OCI-LY1 (cell line): ENCODE results near the gene RYR1.

Experiments
- EZH2 ChIP-seq: fragments of 200-600 bp; sonication (generic), shearing (Covaris generic); IDR thresholded peaks from 2 replicates; pipeline ENCODE4 v1.8.0; 2017; ENCODE audit warnings: borderline replicate concordance, mixed run types, mild to moderate bottlenecking, antibody characterized with exemption, low read length, moderate library complexity, mixed read lengths
- TF ChIP-seq, protein P1 (sequence below): fragments of 200-600 bp; sonication (generic), shearing (Covaris generic); IDR thresholded peaks from 2 replicates; pipeline ENCODE4 v1.5.1; 2017; ENCODE audit warnings: mild to moderate bottlenecking, antibody characterized with exemption, low read length, moderate library complexity, mixed read lengths

DNA sequence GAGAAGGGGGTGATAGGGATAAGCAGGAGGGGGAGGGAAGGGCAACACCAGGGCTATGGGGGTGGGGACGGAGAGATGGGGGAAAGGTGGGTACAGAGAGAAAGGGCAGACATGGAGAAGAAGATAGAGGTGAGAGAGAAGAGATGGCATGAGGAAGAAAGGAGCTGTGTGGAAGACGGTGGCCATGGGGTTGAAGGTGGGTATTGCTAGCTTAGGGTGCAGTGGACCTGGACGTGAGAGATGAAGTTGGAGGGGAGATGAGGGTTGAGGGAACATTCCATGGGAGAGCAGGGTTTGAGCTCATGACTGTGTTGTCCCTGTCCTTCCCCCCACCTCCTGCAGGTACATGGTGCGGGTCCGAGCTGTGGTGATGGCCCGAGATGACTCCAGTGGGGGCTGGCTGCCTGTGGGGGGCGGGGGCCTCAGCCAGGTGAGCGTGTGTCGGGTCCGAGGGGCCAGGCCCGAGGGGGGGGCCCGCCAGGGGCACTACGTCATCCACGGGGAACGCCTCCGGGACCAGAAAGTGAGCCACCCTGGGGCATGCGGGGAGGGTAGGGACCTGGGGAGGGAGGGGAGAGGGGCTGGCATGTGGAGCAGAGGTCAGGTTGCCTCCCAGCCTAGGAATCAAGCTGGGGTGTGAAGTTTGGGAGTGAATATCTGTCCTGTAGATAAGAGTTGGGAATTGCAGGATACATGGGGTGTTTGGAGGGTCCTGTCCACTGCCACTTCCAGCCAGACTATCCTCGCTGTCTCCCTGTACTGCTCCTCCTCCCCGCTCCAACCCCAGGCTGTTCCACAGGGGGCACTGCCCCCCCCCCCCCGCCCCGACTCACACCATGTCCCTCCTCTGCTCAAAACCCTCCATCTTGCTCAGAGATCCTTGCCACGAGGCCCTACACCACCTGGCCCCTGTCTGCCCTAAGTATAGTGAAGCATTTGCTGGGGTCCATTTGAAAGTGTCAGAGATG lies 43.2 kb upstream of the RYR1 start:
- no peak for TF ChIP-seq EZH2
- TF ChIP-seq, protein P1, sequence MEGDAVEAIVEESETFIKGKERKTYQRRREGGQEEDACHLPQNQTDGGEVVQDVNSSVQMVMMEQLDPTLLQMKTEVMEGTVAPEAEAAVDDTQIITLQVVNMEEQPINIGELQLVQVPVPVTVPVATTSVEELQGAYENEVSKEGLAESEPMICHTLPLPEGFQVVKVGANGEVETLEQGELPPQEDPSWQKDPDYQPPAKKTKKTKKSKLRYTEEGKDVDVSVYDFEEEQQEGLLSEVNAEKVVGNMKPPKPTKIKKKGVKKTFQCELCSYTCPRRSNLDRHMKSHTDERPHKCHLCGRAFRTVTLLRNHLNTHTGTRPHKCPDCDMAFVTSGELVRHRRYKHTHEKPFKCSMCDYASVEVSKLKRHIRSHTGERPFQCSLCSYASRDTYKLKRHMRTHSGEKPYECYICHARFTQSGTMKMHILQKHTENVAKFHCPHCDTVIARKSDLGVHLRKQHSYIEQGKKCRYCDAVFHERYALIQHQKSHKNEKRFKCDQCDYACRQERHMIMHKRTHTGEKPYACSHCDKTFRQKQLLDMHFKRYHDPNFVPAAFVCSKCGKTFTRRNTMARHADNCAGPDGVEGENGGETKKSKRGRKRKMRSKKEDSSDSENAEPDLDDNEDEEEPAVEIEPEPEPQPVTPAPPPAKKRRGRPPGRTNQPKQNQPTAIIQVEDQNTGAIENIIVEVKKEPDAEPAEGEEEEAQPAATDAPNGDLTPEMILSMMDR, result no peak
